A549 (cell line): Measurements from ENCODE around the gene GRPEL2.

Experiments used
- BHLHE40 ChIP-seq: IDR thresholded peaks from 2 replicates; pipeline ENCODE4 v1.6.1; 2012; ENCODE audit warnings: low read depth, low read length, inconsistent platforms
- CBX2 ChIP-seq: fragments of 200-600 bp; sonication (generic); IDR thresholded peaks from 2 replicates; pipeline ENCODE4 v1.6.1; 2016; ENCODE audit warnings: low read depth, mild to moderate bottlenecking, borderline replicate concordance
- CEBPB ChIP-seq, 2 experiments: fragments of >200 bp in 1 of 2; sonication (Bioruptor Twin) in 1 of 2; formaldehyde crosslinking in 1 of 2; IDR thresholded peaks; 2 replicates each; pipeline ENCODE4 v1.6.1; 2012 to 2016
- CHD2 ChIP-seq: fragments of 150-350 bp; IDR thresholded peaks from 2 replicates; pipeline ENCODE4 v1.6.1; 2014; ENCODE audit warnings: low read length; ENCODE audit not compliant: partially characterized antibody
- CTCF ChIP-seq: fragments of >200 bp; sonication (Bioruptor Twin); formaldehyde crosslinking; IDR thresholded peaks from 3 replicates; pipeline ENCODE4 v1.5.1; 2016
- FOSL2 ChIP-seq, 2 experiments: fragments of 450-650 bp in 1 of 2; fragments of >200 bp in 1 of 2; sonication (Bioruptor Twin) in 1 of 2; formaldehyde crosslinking; IDR thresholded peaks; 2 replicates each; pipeline versions ENCODE4 v1.5.0 to v1.6.1; 2016 to 2020; ENCODE audit warnings: mild to moderate bottlenecking in 1 of 2, moderate library complexity in 1 of 2
- GATA3 ChIP-seq: IDR thresholded peaks from 2 replicates; pipeline ENCODE4 v1.6.1; 2012; ENCODE audit warnings: borderline replicate concordance
- HDAC2 ChIP-seq: fragments of 200-600 bp; sonication (generic); IDR thresholded peaks from 2 replicates; pipeline ENCODE4 v1.6.1; 2016
- HMGXB4 ChIP-seq: fragments of 250-450 bp; sonication (Bioruptor Pico); IDR thresholded peaks from 2 replicates; pipeline ENCODE4 v1.5.0; 2021; ENCODE audit warnings: mild to moderate bottlenecking, moderate library complexity, borderline replicate concordance
- POLR2A ChIP-seq: IDR thresholded peaks from 2 replicates; pipeline ENCODE4 v1.6.1; 2012; ENCODE audit warnings: mild to moderate bottlenecking, low read length
- POLR2AphosphoS2 ChIP-seq: conservative IDR thresholded peaks from 2 replicates; pipeline ENCODE4 v1.6.1; 2012; ENCODE audit warnings: low read length, improper control_type of control experiment, inconsistent platforms
- ZNF302 ChIP-seq: fragments of 250-450 bp; sonication (Bioruptor Pico); IDR thresholded peaks from 2 replicates; pipeline ENCODE4 v1.9.0; 2021; ENCODE audit warnings: inconsistent platforms, mild to moderate bottlenecking, moderate library complexity

- TF ChIP-seq CHD2, result no peak
- no peak for TF ChIP-seq GATA3
- no peak for TF ChIP-seq POLR2AphosphoS2
- no peak for TF ChIP-seq CTCF
- no peak for TF ChIP-seq ZNF302 (CRISPR knock-in tag)
- TF ChIP-seq BHLHE40, result no peak
- TF ChIP-seq CBX2, result no peak
- TF ChIP-seq POLR2A, result no peak
- TF ChIP-seq HMGXB4 (CRISPR knock-in tag), result no peak
- TF ChIP-seq CEBPB (IDR thresholded peaks at IDR 0.05), result no peak
- no peak for TF ChIP-seq HDAC2
- no peak for TF ChIP-seq FOSL2 (IDR thresholded peaks at IDR 0.05)
- TF ChIP-seq FOSL2 (CRISPR knock-in tag; IDR thresholded peaks at IDR 0.05), result no peak
Observed at GRCh38 chr5:149386166-149386565, 40.9 kb downstream of the GRPEL2 start.
